NK-92 (cell line): ENCODE measurements around the gene IPO9.
"Not testable (repeated sequence)": the region's sequence is repeated elsewhere in the genome, so short reads cannot be mapped to it uniquely, and the experiment has no call there.

Experiments used
- DNase-seq: peaks from one replicate; lab custom pipeline; 2025; ENCODE audit not compliant: unreplicated experiment; lab: John Stamatoyannopoulos, UW

Gene IPO9

GRCh38 chr1:201808633-201808990 lies 20.3 kb upstream of the IPO9 start:
- DNase-seq: no peak

- DNase-seq: no peak
Measured at GRCh38 chr1:201809876-201810275, 19.1 kb upstream of the IPO9 start.

- DNase-seq: no peak
Measured at GRCh38 chr1:201810466-201811216, 18.3 kb upstream of the IPO9 start.

GRCh38 chr1:201813226-201813625 lies 15.7 kb upstream of the IPO9 start:
- no peak for DNase-seq

GRCh38 chr1:201816309-201816854 lies 12.6 kb upstream of the IPO9 start:
- DNase-seq: no peak

GRCh38 chr1:201818971-201819750 lies 9.8 kb upstream of the IPO9 start:
- DNase-seq: no peak

- DNase-seq: no peak
Measured at GRCh38 chr1:201820413-201820812, 8.5 kb upstream of the IPO9 start.

- DNase-seq: no peak
Measured at GRCh38 chr1:201825245-201825644, 3.7 kb upstream of the IPO9 start.

GRCh38 chr1:201826830-201827229 lies 2.1 kb upstream of the IPO9 start:
- no peak for DNase-seq

- DNase-seq: no peak
Measured at GRCh38 chr1:201827321-201828216, 1.4 kb upstream of the IPO9 start.

- no peak for DNase-seq
Measured at GRCh38 chr1:201828217-201828819, 639 bp upstream of the IPO9 start.

- no peak for DNase-seq
Measured at GRCh38 chr1:201831371-201831770, 2.4 kb downstream of the IPO9 start.

GRCh38 chr1:201834621-201835020 lies 5.7 kb downstream of the IPO9 start:
- no peak for DNase-seq

- DNase-seq: no peak
Measured at GRCh38 chr1:201838381-201838780, 9.4 kb downstream of the IPO9 start.

- not testable (repeated sequence) for DNase-seq
Measured at GRCh38 chr1:201839089-201839488, 10.1 kb downstream of the IPO9 start.

GRCh38 chr1:201840055-201840454 lies 11.1 kb downstream of the IPO9 start:
- no peak for DNase-seq

- DNase-seq: no peak
Measured at GRCh38 chr1:201840490-201840889, 11.5 kb downstream of the IPO9 start.

- no peak for DNase-seq
Measured at GRCh38 chr1:201841265-201841912, 12.4 kb downstream of the IPO9 start.

GRCh38 chr1:201842472-201843027 lies 13.6 kb downstream of the IPO9 start:
- DNase-seq: no peak
